Keratinocyte (primary cell): ENCODE results near the gene CLINT1. TPM values are rescaled to one million over a fixed set of nuclear protein-coding genes. Genes with fewer than 3 reads are reported as not detected.

Experiments used
- DNase-seq: peaks from one replicate; pipeline ENCODE4 v3.0.0-alpha.2; 2011; ENCODE audit warnings: low read depth, missing footprints, low spot score
- FAIRE-seq: peaks from 2 replicates; lab custom pipeline; 2011; peaks lifted over from hg19 to GRCh38; lab: Jason Lieb, UNC
- H2AFZ ChIP-seq: 2 replicates; pipeline ENCODE4 v1.6.0; 2012; ENCODE audit warnings: low read length, control low read depth, inconsistent platforms; ENCODE audit not compliant: control insufficient read depth
- H3K27ac ChIP-seq: 2 replicates; pipeline ENCODE4 v1.5.1; 2011; ENCODE audit warnings: low read length; ENCODE audit not compliant: control insufficient read depth, insufficient read depth
- H3K27me3 ChIP-seq: 3 replicates; pipeline ENCODE4 v1.6.0; 2011; ENCODE audit warnings: low read length; ENCODE audit not compliant: control insufficient read depth, insufficient read depth; ENCODE audit errors: extremely low read depth
- H3K36me3 ChIP-seq, 2 experiments: 2 replicates in 1 of 2; 3 replicates in 1 of 2; pipeline ENCODE4 v1.5.1; 2011; ENCODE audit warnings: low read length in 2 of 2, mild to moderate bottlenecking in 1 of 2; ENCODE audit not compliant: control insufficient read depth in 2 of 2, insufficient read depth in 2 of 2; ENCODE audit errors: extremely low read depth in 1 of 2
- H3K4me1 ChIP-seq: 3 replicates; pipeline ENCODE4 v1.5.1; 2011; ENCODE audit warnings: low read length; ENCODE audit not compliant: control insufficient read depth, insufficient read depth; ENCODE audit errors: extremely low read depth
- H3K4me2 ChIP-seq: 3 replicates; pipeline ENCODE4 v1.6.0; 2011; ENCODE audit warnings: low read depth, low read length; ENCODE audit not compliant: control insufficient read depth, insufficient read depth; ENCODE audit errors: extremely low read depth
- H3K4me3 ChIP-seq, 3 experiments: fragments of 200-600 bp in 1 of 3; sonication (generic) in 1 of 3; 2 replicates in 2 of 3; 3 replicates in 1 of 3; pipeline ENCODE4 v1.5.1; 2011 to 2016; ENCODE audit warnings: low read length in 3 of 3, mild to moderate bottlenecking in 3 of 3, control low read depth in 2 of 3, inconsistent platforms in 1 of 3, low read depth in 1 of 3, mixed read lengths in 1 of 3, mixed run types in 1 of 3, moderate library complexity in 1 of 3; ENCODE audit not compliant: control insufficient read depth in 2 of 3, insufficient read depth in 2 of 3; ENCODE audit errors: extremely low read depth in 1 of 3
- H3K79me2 ChIP-seq: 2 replicates; pipeline ENCODE4 v1.6.0; 2012; ENCODE audit warnings: low read length; ENCODE audit not compliant: control insufficient read depth, insufficient read depth
- H3K9ac ChIP-seq: 3 replicates; pipeline ENCODE4 v1.6.0; 2011; ENCODE audit warnings: low read length; ENCODE audit not compliant: control insufficient read depth, insufficient read depth; ENCODE audit errors: extremely low read depth
- H3K9me1 ChIP-seq: 3 replicates; pipeline ENCODE4 v1.6.0; 2011; ENCODE audit warnings: low read length; ENCODE audit not compliant: control insufficient read depth, insufficient read depth; ENCODE audit errors: extremely low read depth
- H3K9me3 ChIP-seq: 2 replicates; pipeline ENCODE4 v1.5.1; 2012; ENCODE audit warnings: low read depth, low read length; ENCODE audit not compliant: control insufficient read depth
- H4K20me1 ChIP-seq: 3 replicates; pipeline ENCODE4 v1.6.0; 2011; ENCODE audit warnings: low read length; ENCODE audit not compliant: control insufficient read depth, insufficient read depth; ENCODE audit errors: extremely low read depth
- CTCF ChIP-seq, 3 experiments: IDR thresholded peaks in 1 of 3; conservative IDR thresholded peaks in 1 of 3; optimal IDR thresholded peaks in 1 of 3; 2 replicates in 2 of 3; 3 replicates in 1 of 3; pipeline versions ENCODE3 to v1.5.1; 2011; ENCODE audit warnings: low read length in 3 of 3, mild to moderate bottlenecking in 3 of 3, moderate library complexity in 2 of 3, control low read depth in 1 of 3, inconsistent platforms in 1 of 3; ENCODE audit not compliant: insufficient read depth in 2 of 3; ENCODE audit errors: extremely low read depth in 1 of 3
- EZH2 ChIP-seq: IDR thresholded peaks from one replicate; pipeline ENCODE4 v1.6.1; 2012; ENCODE audit warnings: inconsistent platforms, mild to moderate bottlenecking, low read length, moderate library complexity
- dilution Hi-C: fragments of 300-500 bp; cut with MboI; formaldehyde crosslinking; loops from one replicate; pipeline ENCODE4 v1.7.0; 2020; ENCODE audit warnings: low sequenced_read_pairs; ENCODE audit not compliant: extremely low pct_ligation_motif_present
- polyA plus RNA-seq, 5 experiments: library from polyadenylated mRNA; depleted of rRNA in 3 of 5; stranded (reverse) in 3 of 5; stranded (forward) in 1 of 5; unstranded in 1 of 5; fragments of >200 nt; gene quantifications; 1 replicate in 1 of 5; 2 replicates in 3 of 5; 3 replicates in 1 of 5; pipeline versions ENCODE4 v1.2.1 to v1.2.3, GENCODE V29; 2011 to 2012; ENCODE audit warnings: missing spikeins in 2 of 5, low read depth in 1 of 5, low replicate concordance in 1 of 5

Gene CLINT1
- polyA plus RNA-seq, 1 donor (not counting 4 experiments of a cell fraction or from before 2014, with no cell fraction given), result 112 TPM

- Histone ChIP-seq H4K20me1 (no peaks in the 10 kb centered on the region), H3K9ac (no peak overlapping the region), H3K36me3 (peaks cover 7 to 8% of the 10 kb centered on the region in 2 experiments), H3K9me3 (no peaks in the 10 kb centered on the region), H3K4me3 (no peak overlapping the region), H3K9me1 (no peaks in the 10 kb centered on the region), H3K4me2 (no peak overlapping the region), H3K27me3 (no peaks in the 10 kb centered on the region), H3K27ac (no peak overlapping the region), H3K4me1 (no peaks in the 10 kb centered on the region), H2AFZ (no peak overlapping the region), H3K79me2 (no peaks in the 10 kb centered on the region)
- FAIRE-seq (no peak), DNase-seq (no peak)
- TF ChIP-seq CTCF (optimal IDR thresholded peaks at IDR 0.05 in 1 of 3, IDR thresholded peaks at IDR 0.05 in 1 of 3, conservative IDR thresholded peaks at IDR 0.05 in 1 of 3; ENCODE audit: extremely low read depth in 1 of 3, insufficient read depth in 2 of 3, low read length in 3 of 3) (no peak), EZH2 (no peak)
- dilution Hi-C loops, result no loop called here
Measured at GRCh38 chr5:157756122-157756521, 102.8 kb downstream of the CLINT1 start.

- Histone ChIP-seq H3K36me3 (peaks cover 0 to 5% of the 10 kb centered on the region in 2 experiments), H3K9me1 (no peaks in the 10 kb centered on the region), H3K27me3 (no peaks in the 10 kb centered on the region), H3K79me2 (peaks cover 2% of the 10 kb centered on the region), H3K4me2 (no peak overlapping the region), H3K9ac (no peak overlapping the region), H3K9me3 (no peaks in the 10 kb centered on the region), H3K4me1 (peaks cover 3% of the 10 kb centered on the region), H4K20me1 (no peaks in the 10 kb centered on the region), H2AFZ (no peak overlapping the region), H3K27ac (peak overlapping the region; percentile 23), H3K4me3 (no peak overlapping the region)
- dilution Hi-C loops, result no loop called here
- no peak for DNase-seq
- FAIRE-seq, result peak; percentile 26
- TF ChIP-seq CTCF (optimal IDR thresholded peaks at IDR 0.05 in 1 of 3, IDR thresholded peaks at IDR 0.05 in 1 of 3, conservative IDR thresholded peaks at IDR 0.05 in 1 of 3; ENCODE audit: extremely low read depth in 1 of 3, insufficient read depth in 2 of 3, low read length in 3 of 3) (no peak), EZH2 (no peak)
Measured at GRCh38 chr5:157750320-157750719, 108.6 kb downstream of the CLINT1 start.
